ENCODE results near the gene RPL18. TPM values are rescaled to one million over a fixed set of nuclear protein-coding genes. Genes with fewer than 3 reads are reported as not detected.
"Not testable (repeated sequence)": the region's sequence is repeated elsewhere in the genome, so short reads cannot be mapped to it uniquely, and the experiment has no call there.

RPL18 gene
- total RNA-seq, result 1,000 to 10,000 TPM; 1,968 to 2,008 TPM

DNA sequence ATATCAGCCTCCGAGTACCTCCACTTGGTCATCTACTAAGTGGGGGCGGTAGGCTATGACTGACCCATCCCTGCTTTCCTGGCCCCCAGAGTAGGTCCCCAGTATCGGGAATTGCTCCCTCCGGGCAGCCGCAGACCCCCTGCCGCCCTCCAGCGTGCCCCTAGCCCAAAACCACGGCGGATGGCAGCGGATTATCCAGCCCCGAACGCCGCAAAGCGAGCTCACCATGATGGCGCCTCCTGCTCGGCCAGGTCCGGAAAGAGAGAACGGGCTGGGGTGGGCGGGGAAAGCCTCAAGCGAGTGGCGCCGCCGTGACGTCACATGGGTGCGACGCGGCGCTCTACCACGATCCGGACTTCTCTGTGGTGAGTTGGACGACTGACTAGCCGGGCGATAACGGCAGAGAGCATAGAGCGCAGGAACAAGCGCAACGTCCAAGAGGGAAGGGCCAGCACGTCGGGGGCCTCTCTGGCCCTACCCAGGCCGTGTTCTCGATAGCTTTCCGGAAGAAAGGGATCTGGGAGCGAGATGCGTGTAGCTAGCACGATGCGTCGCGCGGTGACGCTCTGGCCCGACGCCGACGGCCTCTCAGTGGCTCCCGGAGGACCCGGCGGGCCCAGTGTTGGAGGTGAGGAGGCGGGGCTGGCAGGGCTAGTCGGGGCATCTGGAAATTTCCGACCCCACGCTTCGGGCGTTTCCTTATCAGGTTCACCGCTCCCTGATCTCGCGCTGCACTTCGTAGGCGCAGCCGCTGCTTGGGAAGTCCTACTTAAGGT is at the start of gene RPL18, which contains the start of gene SPHK2:
RPL18 (minus strand) TSS at position 263 of the 776 bp plus-strand sequence; CDS start at position 228, 35 bp downstream.
SPHK2 (plus strand) TSS at position 591 of the 776 bp plus-strand sequence. CDS start 1,009 bp downstream, outside the sequence.
- H3K27me3 Mint-ChIP-seq, result no peaks in the 10 kb centered on the region
- H3K27ac Mint-ChIP-seq, result peak within 1 kb of the TSS; percentile 99
- peaks cover 56% of the 10 kb centered on the region for H3K36me3 Mint-ChIP-seq
- DNase-seq, result peak; percentile 97
- H3K9me3 Mint-ChIP-seq, result no peaks in the 10 kb centered on the region
- H3K4me3 Mint-ChIP-seq, result peak within 1 kb of the TSS; percentile 97
- H3K4me1 Mint-ChIP-seq, result peaks cover 37% of the 10 kb centered on the region

DNA sequence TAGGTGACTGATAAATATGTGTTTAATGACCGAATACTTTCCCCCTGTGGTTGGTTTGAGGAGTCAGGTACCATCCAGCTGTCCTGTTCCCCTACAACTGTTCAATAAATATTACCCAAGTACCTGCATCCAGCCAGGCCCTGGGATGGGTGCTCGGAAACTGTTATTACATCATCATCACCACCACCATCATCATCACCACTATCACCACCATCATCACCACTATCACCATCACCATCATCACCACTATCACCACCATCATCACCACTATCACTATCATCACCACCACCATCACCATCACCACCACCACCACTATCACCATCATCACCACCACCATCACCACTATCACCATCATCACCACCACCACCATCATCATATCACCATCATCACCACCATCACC is 49.8 kb upstream of the RPL18 start:
- no peak overlapping the region for H3K4me3 Mint-ChIP-seq
- H3K4me1 Mint-ChIP-seq, result no peaks in the 10 kb centered on the region
- no peaks in the 10 kb centered on the region for H3K27me3 Mint-ChIP-seq
- H3K9me3 Mint-ChIP-seq, result peaks cover 3% of the 10 kb centered on the region
- no peak for DNase-seq
- no peaks in the 10 kb centered on the region for H3K36me3 Mint-ChIP-seq
- H3K27ac Mint-ChIP-seq, result no peak overlapping the region

DNA sequence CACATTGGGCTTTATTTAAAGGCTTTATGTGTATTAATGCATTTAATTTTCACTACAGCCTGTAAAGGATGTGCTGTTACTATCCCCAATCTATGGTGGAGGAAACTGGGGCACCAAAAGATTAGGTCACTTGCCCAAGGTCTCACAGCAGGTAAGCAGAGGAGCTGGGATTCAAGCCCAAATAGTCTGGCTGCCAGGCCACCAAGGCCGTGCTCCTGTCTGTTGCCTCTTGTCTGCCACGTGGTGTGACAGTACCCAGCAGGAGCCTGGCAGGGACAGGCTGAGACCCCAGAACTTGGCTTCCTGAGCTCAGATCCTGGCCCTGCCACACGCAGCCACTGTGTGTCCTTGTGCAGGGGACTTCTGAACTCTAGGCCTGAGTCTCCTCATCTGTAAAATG is 49.4 kb upstream of the RPL18 start:
- H3K4me1 Mint-ChIP-seq, result no peaks in the 10 kb centered on the region
- no peaks in the 10 kb centered on the region for H3K27me3 Mint-ChIP-seq
- no peak overlapping the region for H3K27ac Mint-ChIP-seq
- peaks cover 3% of the 10 kb centered on the region for H3K9me3 Mint-ChIP-seq
- no peaks in the 10 kb centered on the region for H3K36me3 Mint-ChIP-seq
- no peak for DNase-seq
- H3K4me3 Mint-ChIP-seq, result no peak overlapping the region

DNA sequence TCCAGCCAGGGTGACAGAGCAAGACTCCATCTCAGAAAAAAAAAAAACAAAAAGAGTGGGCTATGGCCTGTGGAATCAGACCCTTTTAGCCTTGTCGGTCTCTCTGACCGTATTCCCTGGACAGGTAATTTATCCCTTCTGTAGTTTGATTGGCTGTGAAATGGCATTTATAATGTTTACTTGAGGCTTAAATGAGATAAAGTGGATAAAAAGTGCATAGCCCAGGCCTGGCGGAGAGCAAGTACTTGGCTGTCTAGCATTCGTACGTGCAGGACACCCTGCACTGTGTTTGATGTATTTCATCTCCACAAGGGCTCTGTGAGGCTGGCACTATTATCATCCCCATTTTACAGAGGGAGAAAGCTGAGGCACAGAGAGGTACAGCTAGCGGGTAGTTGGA is 46.8 kb upstream of the RPL18 start:
- no peaks in the 10 kb centered on the region for H3K36me3 Mint-ChIP-seq
- peaks cover 5% of the 10 kb centered on the region for H3K4me1 Mint-ChIP-seq
- H3K27ac Mint-ChIP-seq, result no peak overlapping the region
- no peak for DNase-seq
- H3K27me3 Mint-ChIP-seq, result no peaks in the 10 kb centered on the region
- H3K4me3 Mint-ChIP-seq, result no peak overlapping the region
- H3K9me3 Mint-ChIP-seq, result peaks cover 3% of the 10 kb centered on the region

DNA sequence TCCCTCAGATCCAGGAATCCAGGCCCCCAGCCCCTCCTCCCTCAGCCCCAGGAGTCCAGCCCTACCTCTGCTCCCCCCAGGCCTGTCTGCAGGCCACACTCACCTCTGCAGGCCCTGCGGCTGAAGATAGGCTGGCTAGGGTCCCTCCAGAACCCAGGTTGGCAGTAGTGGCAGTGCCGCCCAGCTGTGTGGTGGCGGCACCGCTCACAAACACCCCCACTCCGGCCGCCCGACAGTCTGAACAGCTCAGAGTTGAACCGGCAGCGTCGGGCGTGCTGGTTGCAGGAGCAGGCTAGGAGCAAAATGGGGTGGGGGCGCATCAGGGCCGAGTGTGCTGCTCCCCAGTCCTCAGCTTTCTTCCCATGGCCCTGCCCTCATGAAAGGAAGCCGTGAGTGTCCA is 45.5 kb upstream of the RPL18 start:
- H3K27me3 Mint-ChIP-seq, result no peaks in the 10 kb centered on the region
- no peak overlapping the region for H3K4me3 Mint-ChIP-seq
- peaks cover 7% of the 10 kb centered on the region for H3K4me1 Mint-ChIP-seq
- H3K36me3 Mint-ChIP-seq, result no peaks in the 10 kb centered on the region
- DNase-seq, result no peak
- no peaks in the 10 kb centered on the region for H3K9me3 Mint-ChIP-seq
- no peak overlapping the region for H3K27ac Mint-ChIP-seq

DNA sequence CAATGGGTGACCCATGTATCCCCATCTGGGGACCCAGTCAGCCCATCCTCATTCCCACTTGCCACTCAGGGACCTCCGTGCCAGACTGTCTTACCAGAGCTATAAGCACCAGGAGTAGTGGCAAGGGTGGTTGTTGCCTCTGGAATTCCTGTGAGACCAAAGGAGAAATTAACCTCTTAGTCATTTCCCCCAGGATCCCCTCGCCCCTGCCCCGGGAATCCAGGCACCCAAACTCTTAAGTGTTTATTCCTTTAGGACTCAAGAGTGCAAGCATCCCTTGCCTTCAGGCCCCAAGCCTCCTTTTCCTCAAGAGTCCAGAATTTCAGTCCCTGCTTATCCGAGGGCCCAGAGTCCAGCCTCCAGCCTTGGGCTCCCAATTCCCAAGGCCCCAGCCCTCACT is 44.7 kb upstream of the RPL18 start:
- no peak for DNase-seq
- Mint-ChIP-seq H3K9me3 (no peaks in the 10 kb centered on the region), H3K4me3 (no peak overlapping the region), H3K27ac (no peak overlapping the region), H3K36me3 (no peaks in the 10 kb centered on the region), H3K27me3 (no peaks in the 10 kb centered on the region), H3K4me1 (peaks cover 7% of the 10 kb centered on the region)

DNA sequence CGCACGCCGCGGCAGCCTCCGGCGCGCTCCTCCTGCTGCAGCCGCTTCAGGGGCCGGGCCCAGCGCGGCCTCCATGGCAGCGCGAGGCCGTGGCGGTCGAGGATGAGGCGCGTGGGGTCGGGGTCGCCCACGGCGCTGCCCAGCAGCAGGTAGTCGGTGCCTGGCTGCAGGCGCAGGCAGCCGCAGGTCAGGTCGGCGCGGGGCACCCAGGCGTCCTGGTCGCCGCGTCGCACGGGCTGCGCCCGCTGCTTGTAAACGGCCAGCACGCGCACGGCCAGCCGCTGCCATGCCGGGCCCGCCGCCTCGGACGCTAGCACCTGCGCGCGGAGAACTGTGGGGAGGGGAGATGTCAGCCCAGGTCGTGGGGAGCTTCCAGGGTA is 42.7 kb upstream of the RPL18 start:
- Mint-ChIP-seq H3K27ac (no peak overlapping the region), H3K9me3 (no peaks in the 10 kb centered on the region)

DNA sequence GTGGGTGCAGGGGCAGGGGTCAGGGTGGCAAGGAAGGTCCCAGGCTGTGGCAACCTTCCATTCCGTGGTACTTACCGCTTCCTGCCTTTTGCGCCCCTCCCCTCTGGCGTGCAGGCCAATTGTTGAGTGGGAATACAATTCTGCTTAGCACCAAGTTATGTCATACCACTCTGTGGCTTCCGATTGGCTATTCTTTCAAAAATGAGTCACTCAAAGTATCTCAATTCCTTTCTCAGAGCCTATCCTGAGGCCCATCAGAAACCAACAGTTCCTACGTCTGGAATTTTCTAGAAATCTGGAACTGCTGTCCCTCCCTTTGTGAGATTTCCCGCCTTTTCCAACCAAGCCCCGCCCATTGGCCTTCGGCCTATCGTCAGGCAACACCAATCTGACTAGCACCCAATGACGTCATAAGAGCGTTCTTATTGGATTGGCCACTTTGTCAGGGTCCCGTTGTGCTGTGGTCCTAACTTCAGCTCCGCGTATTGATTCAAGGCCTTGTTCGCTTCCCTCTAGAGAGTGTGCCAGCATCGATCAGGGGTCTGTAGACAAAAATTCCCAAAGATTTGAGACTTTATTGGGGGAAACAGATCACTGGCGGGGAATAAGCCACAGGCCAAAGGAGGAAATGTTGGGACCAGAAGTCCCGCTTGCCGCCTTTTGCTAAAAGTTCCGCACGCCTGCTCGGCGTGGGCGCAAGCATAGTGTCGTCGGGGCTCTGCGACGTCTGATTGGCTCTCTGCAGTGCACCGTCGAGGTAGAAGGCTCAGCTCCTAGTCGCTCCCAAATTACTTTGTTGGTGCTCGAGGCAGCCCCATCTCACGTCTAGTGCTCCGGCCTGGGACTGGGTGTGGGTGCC is 42.1 kb upstream of the RPL18 start:
- H3K9me3 Mint-ChIP-seq, result no peaks in the 10 kb centered on the region
- H3K36me3 Mint-ChIP-seq, result no peaks in the 10 kb centered on the region
- H3K4me3 Mint-ChIP-seq, result peak overlapping the region; percentile 50
- H3K27ac Mint-ChIP-seq, result peak overlapping the region; percentile 96
- peak; percentile 79 for DNase-seq
- peaks cover 10% of the 10 kb centered on the region for H3K4me1 Mint-ChIP-seq
- H3K27me3 Mint-ChIP-seq, result no peaks in the 10 kb centered on the region

More for the DNA sequence above, 42.7 kb upstream of the RPL18 start:
- Mint-ChIP-seq H3K27me3 (no peaks in the 10 kb centered on the region), H3K4me1 (peaks cover 10% of the 10 kb centered on the region), H3K4me3 (no peak overlapping the region), H3K36me3 (no peaks in the 10 kb centered on the region)
- no peak for DNase-seq

DNA sequence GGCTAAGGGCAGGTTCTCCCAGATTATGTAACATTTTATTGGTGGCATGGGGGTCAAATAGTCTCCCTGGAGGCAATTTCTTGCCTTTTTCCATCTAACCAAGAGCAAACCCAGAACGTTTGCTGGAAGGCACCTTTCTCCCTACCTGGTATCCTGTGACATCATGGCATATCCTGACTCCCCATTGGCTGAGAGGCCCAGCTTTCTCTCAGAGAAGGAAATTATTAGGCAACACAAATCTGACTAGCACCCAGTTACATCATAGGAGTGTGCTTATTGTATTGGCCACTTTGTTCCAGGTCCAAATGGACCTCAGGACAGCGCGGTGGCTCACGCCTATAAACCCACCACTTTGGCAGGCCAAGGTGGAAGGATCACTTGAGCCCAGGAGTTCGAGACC is 40.8 kb upstream of the RPL18 start:
- no peaks in the 10 kb centered on the region for H3K9me3 Mint-ChIP-seq
- peaks cover 10% of the 10 kb centered on the region for H3K4me1 Mint-ChIP-seq
- H3K27me3 Mint-ChIP-seq, result no peaks in the 10 kb centered on the region
- no peak overlapping the region for H3K4me3 Mint-ChIP-seq
- no peak for DNase-seq
- no peak overlapping the region for H3K27ac Mint-ChIP-seq
- no peaks in the 10 kb centered on the region for H3K36me3 Mint-ChIP-seq

DNA sequence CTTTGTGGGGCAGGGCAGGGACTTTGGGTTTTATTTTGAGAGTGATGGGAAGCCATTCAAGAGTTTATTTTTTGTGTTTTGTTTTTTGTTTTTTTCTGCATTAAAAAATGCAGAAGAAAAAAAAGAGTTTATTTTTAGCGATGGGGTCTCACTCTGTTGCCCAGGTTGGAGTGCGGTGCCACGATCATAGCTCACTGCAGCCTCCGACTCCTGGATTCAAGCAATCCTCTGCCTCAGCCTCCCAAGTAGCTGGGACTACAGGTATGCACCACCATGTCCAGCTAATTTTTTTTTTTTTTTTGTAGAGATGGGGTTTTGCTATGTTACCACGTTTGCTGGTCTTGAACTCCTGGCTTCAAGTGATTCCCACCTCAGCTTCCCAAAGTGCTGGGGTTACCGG is 39.5 kb upstream of the RPL18 start:
- H3K4me3 Mint-ChIP-seq, result no peak overlapping the region
- no peaks in the 10 kb centered on the region for H3K36me3 Mint-ChIP-seq
- H3K27ac Mint-ChIP-seq, result no peak overlapping the region
- no peaks in the 10 kb centered on the region for H3K9me3 Mint-ChIP-seq
- H3K27me3 Mint-ChIP-seq, result no peaks in the 10 kb centered on the region
- H3K4me1 Mint-ChIP-seq, result peaks cover 10% of the 10 kb centered on the region
- DNase-seq, result no peak

DNA sequence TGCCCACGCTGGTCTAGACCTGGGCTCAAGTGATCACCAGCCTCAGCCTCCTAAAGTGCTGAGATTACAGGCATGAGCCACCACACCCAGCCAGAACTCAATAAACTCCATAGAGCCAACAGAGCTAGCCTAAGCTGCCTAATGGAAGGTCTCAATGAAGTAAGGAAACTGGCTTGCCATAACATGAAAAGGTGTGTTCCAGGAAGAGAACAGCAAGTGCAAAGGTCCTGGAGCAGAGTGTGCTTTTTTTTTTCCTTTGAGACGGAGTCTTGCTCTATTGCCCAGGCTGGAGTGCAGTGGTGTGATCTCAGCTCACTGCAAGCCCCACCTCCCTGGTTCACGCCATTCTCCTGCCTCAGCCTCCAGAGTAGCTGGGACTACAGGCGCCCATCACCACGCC is 38.9 kb upstream of the RPL18 start:
- not testable (repeated sequence) for DNase-seq, H3K4me3 Mint-ChIP-seq, H3K27me3 Mint-ChIP-seq, H3K36me3 Mint-ChIP-seq, H3K27ac Mint-ChIP-seq, H3K9me3 Mint-ChIP-seq
- peaks cover 10% of the 10 kb centered on the region for H3K4me1 Mint-ChIP-seq

DNA sequence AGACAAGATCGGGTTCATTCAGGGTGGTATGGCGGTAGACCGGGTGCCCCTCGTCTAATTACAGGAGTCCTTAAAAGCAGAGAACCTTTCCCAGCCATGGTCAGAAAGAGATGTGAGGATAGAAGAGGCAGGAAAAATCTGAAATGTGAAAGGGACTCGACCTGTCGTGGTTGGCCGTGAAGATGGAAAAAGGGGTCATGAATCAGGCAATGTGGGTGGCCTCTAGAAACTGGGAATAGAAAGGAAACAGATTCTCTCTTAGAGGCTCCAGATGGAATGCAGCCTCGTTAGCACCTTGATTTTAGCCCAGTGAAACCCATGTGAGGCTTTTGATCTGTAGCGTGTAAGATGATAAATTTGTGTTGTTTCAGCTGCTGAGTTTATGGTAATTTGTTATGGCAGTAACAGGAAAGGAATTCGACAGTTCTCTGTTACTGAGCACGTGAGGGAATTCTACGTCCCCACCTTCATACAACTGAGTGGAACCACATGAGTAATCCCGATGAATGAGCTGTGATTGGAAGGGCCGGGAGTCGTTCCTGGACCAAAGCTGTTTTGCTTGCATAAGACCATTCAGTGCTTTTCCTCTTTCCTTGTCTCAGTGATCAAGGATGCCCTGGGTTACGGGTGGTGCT is 38.0 kb upstream of the RPL18 start:
- H3K4me1 Mint-ChIP-seq, result peaks cover 10% of the 10 kb centered on the region
- no peaks in the 10 kb centered on the region for H3K27me3 Mint-ChIP-seq
- no peaks in the 10 kb centered on the region for H3K36me3 Mint-ChIP-seq
- no peak overlapping the region for H3K4me3 Mint-ChIP-seq
- H3K9me3 Mint-ChIP-seq, result no peaks in the 10 kb centered on the region
- no peak for DNase-seq
- no peak overlapping the region for H3K27ac Mint-ChIP-seq

DNA sequence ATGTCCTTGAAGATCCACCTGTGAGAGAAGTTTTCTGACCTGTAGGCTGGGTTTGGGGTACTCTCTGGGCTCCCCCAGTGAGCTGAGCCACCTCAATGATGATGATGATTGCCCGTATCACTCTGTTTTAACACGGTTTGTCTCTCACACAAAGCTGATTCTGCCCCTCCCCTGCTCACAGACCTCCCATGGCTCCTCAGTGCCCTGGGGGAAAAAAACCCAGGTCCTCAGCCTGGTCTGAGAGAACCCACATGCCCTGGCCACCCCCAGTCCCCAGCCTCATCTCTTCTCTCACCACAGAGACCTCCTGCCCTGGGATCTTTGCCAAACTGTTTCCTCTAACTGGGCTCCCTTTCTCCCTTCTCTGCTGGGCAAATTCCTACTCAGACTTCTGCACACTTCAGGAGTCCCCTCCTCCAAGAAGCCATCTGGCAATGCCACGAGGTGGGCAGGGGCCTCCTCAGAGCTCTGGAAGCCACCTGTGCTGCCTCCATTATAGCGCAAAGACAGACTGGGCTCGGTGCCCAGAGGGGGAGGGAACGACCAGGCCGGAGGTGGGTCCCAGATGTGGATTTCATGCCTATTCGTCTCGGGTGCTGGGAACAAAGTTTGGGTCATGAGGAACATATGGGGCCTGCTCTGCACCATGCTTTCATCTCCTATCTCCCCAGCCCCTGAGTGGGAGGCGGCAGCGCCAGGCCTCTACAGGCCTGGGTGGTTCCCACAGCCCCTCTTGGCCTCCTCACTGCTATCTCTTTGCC is 35.5 kb upstream of the RPL18 start:
- no peaks in the 10 kb centered on the region for H3K9me3 Mint-ChIP-seq
- no peak overlapping the region for H3K4me3 Mint-ChIP-seq
- peaks cover 6% of the 10 kb centered on the region for H3K4me1 Mint-ChIP-seq
- H3K27me3 Mint-ChIP-seq, result no peaks in the 10 kb centered on the region
- no peak for DNase-seq
- H3K27ac Mint-ChIP-seq, result no peak overlapping the region
- H3K36me3 Mint-ChIP-seq, result no peaks in the 10 kb centered on the region

DNA sequence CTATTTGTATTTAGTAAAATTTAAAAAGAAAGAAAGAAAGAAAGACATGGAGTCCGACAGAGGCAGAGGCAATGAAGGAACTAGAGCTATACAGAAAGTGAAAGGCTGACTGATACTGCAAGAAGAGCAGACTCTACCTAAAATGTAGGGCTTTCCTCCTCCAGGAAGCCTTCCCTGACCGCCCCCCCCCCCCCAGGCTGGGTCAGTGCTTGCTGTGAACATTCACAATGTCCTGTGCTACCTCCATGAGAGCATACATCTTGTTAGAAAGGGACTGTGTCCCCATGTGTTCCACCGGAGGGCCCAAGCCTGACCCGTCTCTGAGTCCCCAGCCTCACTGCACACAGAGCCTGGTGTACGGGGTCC is 32.7 kb upstream of the RPL18 start:
- no peak overlapping the region for H3K27ac Mint-ChIP-seq
- H3K9me3 Mint-ChIP-seq, result no peaks in the 10 kb centered on the region
- H3K36me3 Mint-ChIP-seq, result no peaks in the 10 kb centered on the region
- H3K27me3 Mint-ChIP-seq, result no peaks in the 10 kb centered on the region
- DNase-seq, result no peak
- H3K4me3 Mint-ChIP-seq, result no peak overlapping the region
- peaks cover 13% of the 10 kb centered on the region for H3K4me1 Mint-ChIP-seq

Data from activated naive CD8-positive, alpha-beta T cell treated with anti-CD3 and anti-CD28 coated beads for 36 hours (primary cell).